Caco-2 (cell line): Measurements from ENCODE around the gene FAM151A. TPM values are rescaled to one million over a fixed set of nuclear protein-coding genes. Genes with fewer than 3 reads are reported as not detected.

Experiments used
- BruUV-seq: library from RNA; stranded (reverse); fragments of 400-500 nt; replicated peaks from 2 replicates; lab custom pipeline; 2021; lab: Mats Ljungman, UMichigan
- CTCF ChIA-PET: fragments of 300-600 bp; sonication (Branson Sonifier 250); formaldehyde crosslinking; loops from one replicate; lab custom pipeline; 2022; ENCODE audit warnings: antibody characterized with exemption; lab: Charles Lee
- POLR2A ChIA-PET: fragments of 300-600 bp; sonication (Branson Sonifier 250); formaldehyde crosslinking; loops from one replicate; lab custom pipeline; 2022; ENCODE audit warnings: antibody characterized with exemption; lab: Charles Lee
- DNase-seq, 2 experiments: peaks; one replicate each; pipeline versions ENCODE4 v3.0.0 to v3.0.0-alpha.2; 2020 to 2022
- H3K27me3 ChIP-seq: replicated peaks from 2 replicates; pipeline ENCODE4 v1.6.0; 2011; ENCODE audit warnings: low read length; ENCODE audit not compliant: control insufficient read depth, insufficient read depth
- H3K36me3 ChIP-seq: 2 replicates; pipeline ENCODE4 v1.5.1; 2011; ENCODE audit warnings: low read length; ENCODE audit not compliant: control insufficient read depth, insufficient read depth
- H3K4me1 ChIP-seq: fragments of 250-450 bp; sonication (Bioruptor Pico); 2 replicates; pipeline ENCODE4 v1.5.1; 2020; ENCODE audit warnings: mild to moderate bottlenecking
- H3K4me3 ChIP-seq: 2 replicates; pipeline ENCODE4 v1.5.1; 2011; ENCODE audit warnings: low read depth, mild to moderate bottlenecking, control low read depth, low read length
- H3K9me3 ChIP-seq: fragments of 250-450 bp; sonication (Bioruptor Pico); 2 replicates; pipeline ENCODE4 v1.5.1; 2020; ENCODE audit warnings: mild to moderate bottlenecking, moderate library complexity
- H3K27ac Mint-ChIP-seq: one replicate; pipeline ENCODE4 v1.8.0; 2022; ENCODE audit warnings: mixed read lengths; ENCODE audit not compliant: unreplicated experiment
- H3K27me3 Mint-ChIP-seq: one replicate; pipeline ENCODE4 v1.8.0; 2022; ENCODE audit warnings: mixed read lengths; ENCODE audit not compliant: insufficient read depth, unreplicated experiment
- H3K36me3 Mint-ChIP-seq: one replicate; pipeline ENCODE4 v1.8.0; 2022; ENCODE audit warnings: mild to moderate bottlenecking, mixed read lengths; ENCODE audit not compliant: insufficient read depth, unreplicated experiment
- H3K4me1 Mint-ChIP-seq: one replicate; pipeline ENCODE4 v1.8.0; 2022; ENCODE audit warnings: low read depth, mixed read lengths; ENCODE audit not compliant: unreplicated experiment
- H3K4me3 Mint-ChIP-seq: one replicate; pipeline ENCODE4 v1.8.0; 2022; ENCODE audit warnings: mild to moderate bottlenecking, moderate library complexity, mixed read lengths; ENCODE audit not compliant: unreplicated experiment
- H3K9me3 Mint-ChIP-seq: one replicate; pipeline ENCODE4 v1.8.0; 2022; ENCODE audit warnings: mixed read lengths; ENCODE audit not compliant: unreplicated experiment
- CTCF ChIP-seq, 2 experiments: fragments of 200-600 bp in 1 of 2; IDR thresholded peaks; 1 replicate in 1 of 2; 2 replicates in 1 of 2; pipeline versions ENCODE4 v1.5.1 to v1.8.0; 2011 to 2022; ENCODE audit warnings: antibody characterized with exemption in 1 of 2, control low read depth in 1 of 2, inconsistent platforms in 1 of 2, low read depth in 1 of 2, low read length in 1 of 2, mild to moderate bottlenecking in 1 of 2, moderate library complexity in 1 of 2; ENCODE audit not compliant: insufficient read depth in 1 of 2, severe bottlenecking in 1 of 2, unreplicated experiment in 1 of 2
- intact Hi-C: fragments of 100-400 bp; cut with micrococcal nuclease; formaldehyde crosslinking; loops from one replicate; pipeline ENCODE4 v1.10.0; 2022; ENCODE audit not compliant: unreplicated experiment
- total RNA-seq: library from RNA; stranded (reverse); gene quantifications from 2 replicates; pipeline ENCODE4 v1.2.3, GENCODE V29; 2022

FAM151A gene
- total RNA-seq, 1 experiment from 2014 or later: 22.3 TPM

GRCh38 chr1:54594463-54594862 lies 28.9 kb downstream of the FAM151A start:
- POLR2A ChIA-PET: interaction anchor here (0.6 kb wide), 1 partner anchor 106 kb away, joined by 5 read pairs; no protein-coding TSS in a partner anchor
- intact Hi-C loops: no loop called here
- Mint-ChIP-seq H3K36me3 (no peaks in the 10 kb centered on the region), H3K9me3 (no peaks in the 10 kb centered on the region), H3K27me3 (no peaks in the 10 kb centered on the region), H3K27ac (no peak overlapping the region), H3K4me1 (no peaks in the 10 kb centered on the region), H3K4me3 (no peak overlapping the region)
- Histone ChIP-seq H3K4me1 (no peaks in the 10 kb centered on the region), H3K9me3 (no peaks in the 10 kb centered on the region), H3K4me3 (no peak overlapping the region), H3K36me3 (no peaks in the 10 kb centered on the region), H3K27me3 (no peaks in the 10 kb centered on the region)
- CTCF ChIA-PET: no interaction called here
- no peak for TF ChIP-seq CTCF (IDR thresholded peaks at IDR 0.05; ENCODE audit: insufficient read depth in 1 of 2, low read depth in 1 of 2, low read length in 1 of 2, severe bottlenecking in 1 of 2, unreplicated experiment in 1 of 2)
- no peak for DNase-seq
- BruUV-seq: no TSS peak

GRCh38 chr1:54593571-54594160 lies 29.7 kb downstream of the FAM151A start:
- no peak for DNase-seq
- no peaks in the 10 kb centered on the region for H3K27me3 Mint-ChIP-seq
- H3K36me3 Mint-ChIP-seq: no peaks in the 10 kb centered on the region
- CTCF ChIA-PET: no interaction called here
- H3K4me1 Mint-ChIP-seq: no peaks in the 10 kb centered on the region
- intact Hi-C loops: no loop called here
- Histone ChIP-seq H3K36me3 (no peaks in the 10 kb centered on the region), H3K9me3 (no peaks in the 10 kb centered on the region), H3K4me3 (no peak overlapping the region), H3K27me3 (no peaks in the 10 kb centered on the region), H3K4me1 (no peaks in the 10 kb centered on the region)
- POLR2A ChIA-PET: no interaction called here
- H3K9me3 Mint-ChIP-seq: no peaks in the 10 kb centered on the region
- no TSS peak for BruUV-seq
- TF ChIP-seq CTCF (IDR thresholded peaks at IDR 0.05; ENCODE audit: insufficient read depth in 1 of 2, low read depth in 1 of 2, low read length in 1 of 2, severe bottlenecking in 1 of 2, unreplicated experiment in 1 of 2): no peak
- H3K27ac Mint-ChIP-seq: no peak overlapping the region
- no peak overlapping the region for H3K4me3 Mint-ChIP-seq

GRCh38 chr1:54591127-54591756 lies 32.1 kb downstream of the FAM151A start:
- no peaks in the 10 kb centered on the region for H3K4me1 ChIP-seq
- Mint-ChIP-seq H3K36me3 (no peaks in the 10 kb centered on the region), H3K4me1 (no peaks in the 10 kb centered on the region), H3K27ac (no peak overlapping the region), H3K27me3 (no peaks in the 10 kb centered on the region), H3K4me3 (no peak overlapping the region), H3K9me3 (no peaks in the 10 kb centered on the region)
- no peak overlapping the region for H3K4me3 ChIP-seq
- TF ChIP-seq CTCF (IDR thresholded peaks at IDR 0.05; ENCODE audit: insufficient read depth in 1 of 2, low read depth in 1 of 2, low read length in 1 of 2, severe bottlenecking in 1 of 2, unreplicated experiment in 1 of 2): no peak
- POLR2A ChIA-PET: no interaction called here
- no peaks in the 10 kb centered on the region for H3K9me3 ChIP-seq
- CTCF ChIA-PET: no interaction called here
- BruUV-seq: no TSS peak
- DNase-seq: no peak
- H3K36me3 ChIP-seq: no peaks in the 10 kb centered on the region
- intact Hi-C loops: no loop called here
- no peaks in the 10 kb centered on the region for H3K27me3 ChIP-seq
